HepG2 (cell line): Measurements from ENCODE around the gene FBF1. TPM values are rescaled to one million over a fixed set of nuclear protein-coding genes. Genes with fewer than 3 reads are reported as not detected.

ENCODE experiments used
- ESRRA ChIP-seq: sonication (generic); formaldehyde crosslinking; IDR thresholded peaks from 2 replicates; pipeline ENCODE4 v1.5.1; 2020; ENCODE audit warnings: mild to moderate bottlenecking, low read depth, missing genetic modification reagents
- NONO ChIP-seq, 2 experiments: fragments of 450-650 bp in 1 of 2; sonication (generic) in 1 of 2; formaldehyde crosslinking in 1 of 2; IDR thresholded peaks in 1 of 2; conservative IDR thresholded peaks in 1 of 2; 2 replicates each; pipeline versions ENCODE4 v1.6.1 to v1.8.0; 2017 to 2022; ENCODE audit warnings: mild to moderate bottlenecking in 1 of 2, missing genetic modification reagents in 1 of 2, moderate library complexity in 1 of 2
- SNAPC5 ChIP-seq: sonication (generic); formaldehyde crosslinking; IDR thresholded peaks from 2 replicates; pipeline ENCODE4 v1.8.1; 2023; ENCODE audit warnings: mild to moderate bottlenecking, missing genetic modification reagents, borderline replicate concordance
- SP2 ChIP-seq: sonication (generic); formaldehyde crosslinking; IDR thresholded peaks from 2 replicates; pipeline ENCODE4 v1.5.1; 2020; ENCODE audit warnings: mild to moderate bottlenecking, missing genetic modification reagents
- THAP8 ChIP-seq: sonication (generic); formaldehyde crosslinking; IDR thresholded peaks from 2 replicates; pipeline ENCODE4 v1.5.1; 2020; ENCODE audit warnings: missing genetic modification reagents, mild to moderate bottlenecking, borderline replicate concordance
- ZBTB7A ChIP-seq: sonication (generic); formaldehyde crosslinking; IDR thresholded peaks from 2 replicates; pipeline ENCODE4 v1.8.0; 2022; ENCODE audit warnings: mild to moderate bottlenecking, missing genetic modification reagents
- ZFY ChIP-seq: sonication (generic); formaldehyde crosslinking; IDR thresholded peaks from 2 replicates; pipeline ENCODE4 v1.4.0; 2020; ENCODE audit warnings: missing genetic modification reagents
- ZNF367 ChIP-seq: sonication (generic); formaldehyde crosslinking; IDR thresholded peaks from 2 replicates; pipeline ENCODE4 v1.4.0; 2020; ENCODE audit warnings: missing genetic modification reagents, borderline replicate concordance
- ZNF850 ChIP-seq: sonication (generic); formaldehyde crosslinking; conservative IDR thresholded peaks from 2 replicates; pipeline ENCODE4 v1.9.0; 2021; ENCODE audit warnings: mild to moderate bottlenecking, missing genetic modification reagents
- ZNF891 ChIP-seq: sonication (generic); formaldehyde crosslinking; IDR thresholded peaks from 2 replicates; pipeline ENCODE4 v1.5.0; 2020; ENCODE audit warnings: mild to moderate bottlenecking, missing genetic modification reagents
- polyA plus RNA-seq, 8 experiments: library from polyadenylated mRNA; depleted of rRNA in 3 of 8; stranded (reverse) in 7 of 8; unstranded in 1 of 8; fragments of >200 nt; fragmentation: Illumina TruSeq in 4 of 8; extraction: Trizol in 4 of 8; gene quantifications; 2 replicates each; pipeline versions ENCODE4 v1.2.1 to v1.2.3, GENCODE V29; 2011 to 2016; ENCODE audit warnings: low read depth in 4 of 8, missing spikeins in 1 of 8, mixed read lengths in 1 of 8; ENCODE audit not compliant: insufficient read depth in 1 of 8
- total RNA-seq, 5 experiments: library from RNA; depleted of rRNA; stranded (reverse); fragments of >200 nt; fragmentation: Illumina TruSeq; extraction: Trizol; gene quantifications; 2 replicates each; pipeline ENCODE4 v1.2.3, GENCODE V29; 2016; ENCODE audit warnings: low read depth in 1 of 5
- TF ChIP-seq, protein P1 (sequence below): sonication (generic); formaldehyde crosslinking; IDR thresholded peaks from 2 replicates; pipeline ENCODE4 v1.4.0; 2020; ENCODE audit warnings: missing genetic modification reagents, borderline replicate concordance
- TF ChIP-seq, protein P2 (sequence below): sonication (generic); formaldehyde crosslinking; IDR thresholded peaks from 2 replicates; pipeline ENCODE4 v1.4.0; 2020; ENCODE audit warnings: missing genetic modification reagents, mild to moderate bottlenecking, borderline replicate concordance
- TF ChIP-seq, protein P3 (sequence below): sonication (generic); formaldehyde crosslinking; IDR thresholded peaks from 2 replicates; pipeline ENCODE4 v1.5.1; 2020; ENCODE audit warnings: mild to moderate bottlenecking, missing genetic modification reagents
- TF ChIP-seq, protein P4 (sequence below): sonication (generic); formaldehyde crosslinking; conservative IDR thresholded peaks from 2 replicates; pipeline ENCODE4 v1.8.0; 2022; ENCODE audit warnings: mild to moderate bottlenecking, moderate library complexity, missing genetic modification reagents

Gene FBF1
- total and polyA plus RNA-seq, 2 of the 13 experiments (the other 11 are each of a cell fraction or from before 2014, with no cell fraction given) = 2.4 to 8.1 TPM

DNA sequence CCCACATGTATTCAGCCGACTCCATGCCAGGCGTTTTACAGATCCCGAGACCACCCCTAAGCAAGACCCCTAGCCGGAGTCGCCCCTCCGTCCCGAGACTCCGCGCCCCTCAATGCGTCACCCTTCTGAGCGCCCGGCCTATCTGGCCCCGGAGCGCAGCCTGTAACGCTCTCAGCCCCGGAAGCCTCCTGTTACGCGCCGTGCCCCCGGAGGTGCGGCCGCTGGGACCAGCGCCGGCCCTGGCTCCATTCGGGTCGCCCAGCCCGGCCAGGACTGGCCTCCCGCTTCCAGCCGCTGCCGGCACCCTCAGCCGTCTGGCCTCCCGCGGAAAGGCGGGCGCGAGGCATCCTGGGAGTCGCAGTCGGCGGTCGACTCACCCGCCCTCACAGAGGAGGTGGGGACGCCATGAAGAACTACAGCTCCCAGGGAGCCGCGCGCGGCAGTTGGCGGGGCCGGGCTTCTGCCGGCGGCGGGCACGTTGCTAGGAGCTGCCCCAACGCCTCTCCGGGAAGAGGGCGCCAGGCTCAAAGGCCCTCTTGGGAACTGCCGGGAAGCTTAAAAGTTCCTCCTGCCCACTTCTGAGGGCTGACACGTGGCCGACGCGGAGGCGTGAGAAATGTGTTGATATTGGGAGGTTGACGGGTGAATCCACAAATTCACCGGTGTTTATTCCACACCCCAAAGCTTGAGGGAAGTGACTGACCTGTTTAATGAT, at the start of gene FBF1 (continued):
- TF ChIP-seq, protein P1, sequence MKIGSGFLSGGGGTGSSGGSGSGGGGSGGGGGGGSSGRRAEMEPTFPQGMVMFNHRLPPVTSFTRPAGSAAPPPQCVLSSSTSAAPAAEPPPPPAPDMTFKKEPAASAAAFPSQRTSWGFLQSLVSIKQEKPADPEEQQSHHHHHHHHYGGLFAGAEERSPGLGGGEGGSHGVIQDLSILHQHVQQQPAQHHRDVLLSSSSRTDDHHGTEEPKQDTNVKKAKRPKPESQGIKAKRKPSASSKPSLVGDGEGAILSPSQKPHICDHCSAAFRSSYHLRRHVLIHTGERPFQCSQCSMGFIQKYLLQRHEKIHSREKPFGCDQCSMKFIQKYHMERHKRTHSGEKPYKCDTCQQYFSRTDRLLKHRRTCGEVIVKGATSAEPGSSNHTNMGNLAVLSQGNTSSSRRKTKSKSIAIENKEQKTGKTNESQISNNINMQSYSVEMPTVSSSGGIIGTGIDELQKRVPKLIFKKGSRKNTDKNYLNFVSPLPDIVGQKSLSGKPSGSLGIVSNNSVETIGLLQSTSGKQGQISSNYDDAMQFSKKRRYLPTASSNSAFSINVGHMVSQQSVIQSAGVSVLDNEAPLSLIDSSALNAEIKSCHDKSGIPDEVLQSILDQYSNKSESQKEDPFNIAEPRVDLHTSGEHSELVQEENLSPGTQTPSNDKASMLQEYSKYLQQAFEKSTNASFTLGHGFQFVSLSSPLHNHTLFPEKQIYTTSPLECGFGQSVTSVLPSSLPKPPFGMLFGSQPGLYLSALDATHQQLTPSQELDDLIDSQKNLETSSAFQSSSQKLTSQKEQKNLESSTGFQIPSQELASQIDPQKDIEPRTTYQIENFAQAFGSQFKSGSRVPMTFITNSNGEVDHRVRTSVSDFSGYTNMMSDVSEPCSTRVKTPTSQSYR (CRISPR knock-in tag) = 0 out of 2 replicates have a peak, but pooled peaks have one; percentile 7
- peak; percentile 45; the same call in 1 of the 2 replicates for TF ChIP-seq ZBTB7A (CRISPR knock-in tag)
- peak; percentile 74 for TF ChIP-seq THAP8
- TF ChIP-seq, protein P2, sequence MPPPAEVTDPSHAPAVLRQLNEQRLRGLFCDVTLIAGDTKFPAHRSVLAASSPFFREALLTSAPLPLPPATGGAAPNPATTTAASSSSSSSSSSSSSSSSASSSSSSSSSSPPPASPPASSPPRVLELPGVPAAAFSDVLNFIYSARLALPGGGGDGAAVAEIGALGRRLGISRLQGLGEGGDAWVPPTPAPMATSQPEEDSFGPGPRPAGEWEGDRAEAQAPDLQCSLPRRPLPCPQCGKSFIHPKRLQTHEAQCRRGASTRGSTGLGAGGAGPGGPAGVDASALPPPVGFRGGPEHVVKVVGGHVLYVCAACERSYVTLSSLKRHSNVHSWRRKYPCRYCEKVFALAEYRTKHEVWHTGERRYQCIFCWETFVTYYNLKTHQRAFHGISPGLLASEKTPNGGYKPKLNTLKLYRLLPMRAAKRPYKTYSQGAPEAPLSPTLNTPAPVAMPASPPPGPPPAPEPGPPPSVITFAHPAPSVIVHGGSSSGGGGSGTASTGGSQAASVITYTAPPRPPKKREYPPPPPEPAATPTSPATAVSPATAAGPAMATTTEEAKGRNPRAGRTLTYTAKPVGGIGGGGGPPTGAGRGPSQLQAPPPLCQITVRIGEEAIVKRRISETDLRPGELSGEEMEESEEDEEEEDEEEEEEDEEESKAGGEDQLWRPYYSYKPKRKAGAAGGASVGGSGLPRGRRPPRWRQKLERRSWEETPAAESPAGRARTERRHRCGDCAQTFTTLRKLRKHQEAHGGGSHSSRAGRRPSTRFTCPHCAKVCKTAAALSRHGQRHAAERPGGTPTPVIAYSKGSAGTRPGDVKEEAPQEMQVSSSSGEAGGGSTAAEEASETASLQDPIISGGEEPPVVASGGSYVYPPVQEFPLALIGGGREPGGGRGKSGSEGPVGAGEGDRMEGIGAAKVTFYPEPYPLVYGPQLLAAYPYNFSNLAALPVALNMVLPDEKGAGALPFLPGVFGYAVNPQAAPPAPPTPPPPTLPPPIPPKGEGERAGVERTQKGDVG (CRISPR knock-in tag) = no peak
- TF ChIP-seq ZFY (CRISPR knock-in tag) = peak; percentile 95
- peak; percentile 19; the same call in 1 of the 2 replicates for TF ChIP-seq SP2 (CRISPR knock-in tag)
- TF ChIP-seq ZNF850 (CRISPR knock-in tag) = no peak
- no peak; the same call in 1 of the 2 replicates for TF ChIP-seq SNAPC5 (CRISPR knock-in tag)
- peak; percentile 62; the same call in 1 of the 2 replicates for TF ChIP-seq ESRRA (CRISPR knock-in tag)
- peak; percentile 82; the same call in 1 of the 2 replicates for TF ChIP-seq ZNF891 (CRISPR knock-in tag)
- no peak for TF ChIP-seq NONO (IDR thresholded peaks at IDR 0.05)
- peak; percentile 98 for TF ChIP-seq NONO (CRISPR knock-in tag; conservative IDR thresholded peaks at IDR 0.05)
- peak; percentile 41; the same call in 1 of the 2 replicates for TF ChIP-seq ZNF367 (CRISPR knock-in tag)
- TF ChIP-seq, protein P3, sequence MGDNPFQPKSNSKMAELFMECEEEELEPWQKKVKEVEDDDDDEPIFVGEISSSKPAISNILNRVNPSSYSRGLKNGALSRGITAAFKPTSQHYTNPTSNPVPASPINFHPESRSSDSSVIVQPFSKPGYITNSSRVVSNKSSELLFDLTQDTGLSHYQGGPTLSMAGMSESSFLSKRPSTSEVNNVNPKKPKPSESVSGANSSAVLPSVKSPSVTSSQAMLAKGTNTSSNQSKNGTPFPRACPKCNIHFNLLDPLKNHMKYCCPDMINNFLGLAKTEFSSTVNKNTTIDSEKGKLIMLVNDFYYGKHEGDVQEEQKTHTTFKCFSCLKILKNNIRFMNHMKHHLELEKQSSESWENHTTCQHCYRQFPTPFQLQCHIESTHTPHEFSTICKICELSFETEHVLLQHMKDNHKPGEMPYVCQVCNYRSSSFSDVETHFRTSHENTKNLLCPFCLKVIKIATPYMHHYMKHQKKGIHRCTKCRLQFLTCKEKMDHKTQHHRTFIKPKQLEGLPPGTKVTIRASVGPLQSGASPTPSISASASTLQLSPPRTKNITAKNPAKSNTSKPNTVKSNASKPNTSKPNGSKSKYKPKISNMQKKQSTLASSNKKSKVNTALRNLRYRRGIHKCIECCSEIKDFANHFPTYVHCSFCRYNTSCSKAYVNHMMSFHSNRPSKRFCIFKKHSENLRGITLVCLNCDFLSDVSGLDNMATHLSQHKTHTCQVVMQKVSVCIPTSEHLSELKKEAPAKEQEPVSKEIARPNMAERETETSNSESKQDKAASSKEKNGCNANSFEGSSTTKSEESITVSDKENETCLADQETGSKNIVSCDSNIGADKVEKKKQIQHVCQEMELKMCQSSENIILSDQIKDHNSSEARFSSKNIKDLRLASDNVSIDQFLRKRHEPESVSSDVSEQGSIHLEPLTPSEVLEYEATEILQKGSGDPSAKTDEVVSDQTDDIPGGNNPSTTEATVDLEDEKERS (CRISPR knock-in tag) = peak; percentile 69; the same call in 1 of the 2 replicates
- TF ChIP-seq, protein P4, sequence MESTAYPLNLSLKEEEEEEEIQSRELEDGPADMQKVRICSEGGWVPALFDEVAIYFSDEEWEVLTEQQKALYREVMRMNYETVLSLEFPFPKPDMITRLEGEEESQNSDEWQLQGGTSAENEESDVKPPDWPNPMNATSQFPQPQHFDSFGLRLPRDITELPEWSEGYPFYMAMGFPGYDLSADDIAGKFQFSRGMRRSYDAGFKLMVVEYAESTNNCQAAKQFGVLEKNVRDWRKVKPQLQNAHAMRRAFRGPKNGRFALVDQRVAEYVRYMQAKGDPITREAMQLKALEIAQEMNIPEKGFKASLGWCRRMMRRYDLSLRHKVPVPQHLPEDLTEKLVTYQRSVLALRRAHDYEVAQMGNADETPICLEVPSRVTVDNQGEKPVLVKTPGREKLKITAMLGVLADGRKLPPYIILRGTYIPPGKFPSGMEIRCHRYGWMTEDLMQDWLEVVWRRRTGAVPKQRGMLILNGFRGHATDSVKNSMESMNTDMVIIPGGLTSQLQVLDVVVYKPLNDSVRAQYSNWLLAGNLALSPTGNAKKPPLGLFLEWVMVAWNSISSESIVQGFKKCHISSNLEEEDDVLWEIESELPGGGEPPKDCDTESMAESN = peak; percentile 94
